OCI-M1 (cell line): ENCODE data around the gene TGFBR2.

ENCODE experiments used
- DNase-seq: peaks from one replicate; lab custom pipeline; 2025; lab: John Stamatoyannopoulos, UW

TGFBR2 gene

DNA sequence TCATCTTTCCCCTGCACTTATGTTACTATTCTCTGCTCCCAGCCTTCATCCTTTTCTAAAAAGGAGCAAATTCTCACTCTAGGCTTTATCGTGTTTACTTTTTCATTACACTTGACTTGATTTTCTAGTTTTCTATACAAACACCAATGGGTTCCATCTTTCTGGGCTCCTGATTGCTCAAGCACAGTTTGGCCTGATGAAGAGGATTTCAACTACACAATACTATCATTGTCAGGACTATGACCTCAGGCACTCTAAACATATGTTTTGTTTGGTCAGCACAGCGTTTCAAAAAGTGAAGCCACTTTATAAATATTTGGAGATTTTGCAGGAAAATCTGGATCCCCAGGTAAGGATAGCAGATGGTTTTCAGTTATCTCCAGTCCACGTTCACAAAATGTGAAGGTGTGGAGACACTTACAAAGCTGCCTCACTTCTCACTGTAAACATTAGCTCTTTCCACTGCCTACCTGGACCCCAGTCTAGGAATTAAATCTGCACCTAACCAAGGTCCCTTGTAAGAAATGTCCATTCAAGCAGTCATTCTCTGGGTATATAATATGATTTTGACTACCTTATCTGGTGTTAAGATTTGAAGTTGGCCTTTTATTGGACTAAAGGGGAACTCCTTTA is 86.2 kb downstream of the TGFBR2 start:
- no peak for DNase-seq

DNA sequence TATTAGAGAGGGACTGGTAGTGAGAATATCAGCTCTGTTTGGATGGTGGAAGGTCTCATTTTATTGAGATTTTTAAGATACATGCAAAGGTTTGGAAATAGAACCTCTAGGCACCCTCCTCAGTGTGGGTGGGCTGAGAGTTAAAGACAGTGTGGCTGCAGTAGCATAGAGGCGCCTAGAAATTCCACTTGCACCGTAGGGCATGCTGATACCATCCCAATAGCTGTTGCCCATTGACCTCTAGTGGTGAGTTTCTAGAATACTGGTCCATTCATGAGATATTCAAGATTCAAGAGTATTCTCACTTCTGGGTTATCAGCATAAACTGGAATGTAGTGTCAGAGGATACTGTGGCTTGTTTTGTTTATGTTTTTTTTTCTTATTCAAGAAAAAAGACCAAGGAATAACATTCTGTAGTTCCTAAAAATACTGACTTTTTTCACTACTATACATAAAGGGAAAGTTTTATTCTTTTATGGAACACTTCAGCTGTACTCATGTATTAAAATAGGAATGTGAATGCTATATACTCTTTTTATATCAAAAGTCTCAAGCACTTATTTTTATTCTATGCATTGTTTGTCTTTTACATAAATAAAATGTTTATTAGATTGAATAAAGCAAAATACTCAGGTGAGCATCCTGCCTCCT is 87.2 kb downstream of the TGFBR2 start:
- peak; percentile 87 for DNase-seq

DNA sequence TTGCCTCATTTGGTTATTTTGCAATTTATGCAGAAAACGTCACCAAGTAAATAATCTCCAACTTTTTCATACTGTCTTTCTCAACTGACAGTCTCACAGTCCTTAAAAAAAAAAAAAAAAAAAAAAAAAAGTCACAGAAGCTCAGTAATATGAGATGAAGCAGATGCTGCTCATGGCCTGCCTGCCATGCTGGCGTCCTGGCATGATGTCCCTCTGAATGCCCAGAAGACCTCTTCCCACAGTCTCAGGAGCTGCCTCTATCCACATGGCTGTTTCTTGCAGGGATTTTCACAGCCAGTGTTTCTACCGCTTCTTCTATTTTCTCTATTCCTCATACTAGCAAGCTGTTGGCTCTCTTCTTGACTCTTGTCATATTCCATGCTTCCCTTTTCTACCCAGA is 87.7 kb downstream of the TGFBR2 start:
- no peak for DNase-seq

DNA sequence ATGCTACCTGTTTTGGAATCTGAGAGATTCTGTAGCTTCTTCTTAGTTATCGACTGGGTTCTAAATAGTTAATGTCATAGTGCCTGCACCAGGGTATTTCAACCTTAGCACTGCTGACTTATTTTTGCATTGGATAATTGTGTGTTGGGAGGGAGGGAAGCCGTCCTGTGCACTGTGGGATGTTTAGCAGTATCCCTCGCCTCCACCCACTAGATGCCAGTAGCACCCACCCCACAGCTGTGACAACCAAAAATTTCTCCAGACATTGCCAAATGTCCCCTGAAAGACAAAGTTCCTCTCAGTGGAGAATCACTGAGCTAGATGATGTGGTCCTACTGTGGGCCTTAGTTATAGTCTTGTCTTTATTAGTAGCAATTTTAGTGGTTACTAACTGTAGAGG is 88.3 kb downstream of the TGFBR2 start:
- no peak for DNase-seq

DNA sequence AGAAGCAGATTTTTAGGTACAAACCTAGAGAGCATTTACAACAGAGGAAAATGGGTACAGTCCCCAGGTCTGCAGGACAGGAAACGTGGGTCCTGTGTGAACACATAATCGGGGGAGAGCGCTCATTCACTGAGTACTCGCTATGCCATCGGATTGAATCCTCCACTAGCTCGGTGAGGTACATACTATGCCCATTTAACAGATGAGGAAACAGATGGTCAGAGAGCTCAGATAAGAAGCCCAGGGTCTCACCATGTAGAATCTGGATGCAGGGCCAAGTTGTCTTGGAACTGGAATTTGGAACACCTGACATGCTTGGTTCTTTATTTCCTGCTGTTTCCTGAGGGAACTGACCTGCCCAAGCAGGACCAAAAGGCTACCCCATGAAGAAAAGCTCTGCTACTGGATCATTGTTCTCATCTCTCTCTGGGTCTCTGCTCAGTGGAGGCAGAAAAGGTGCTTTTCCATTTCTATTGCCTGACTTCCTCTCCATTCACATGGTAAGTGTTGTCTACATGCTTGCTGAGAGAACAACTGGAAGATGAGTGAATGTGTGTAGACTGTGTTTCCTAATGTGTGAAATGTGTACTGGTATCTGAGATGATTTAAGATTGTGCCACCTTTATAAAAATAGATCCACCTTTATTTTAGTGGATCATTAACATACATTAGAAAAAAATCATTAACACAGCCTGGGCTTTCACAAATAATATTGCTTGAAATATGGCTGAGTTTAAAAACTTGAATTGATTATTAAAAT is 89.1 kb downstream of the TGFBR2 start:
- no peak for DNase-seq

DNA sequence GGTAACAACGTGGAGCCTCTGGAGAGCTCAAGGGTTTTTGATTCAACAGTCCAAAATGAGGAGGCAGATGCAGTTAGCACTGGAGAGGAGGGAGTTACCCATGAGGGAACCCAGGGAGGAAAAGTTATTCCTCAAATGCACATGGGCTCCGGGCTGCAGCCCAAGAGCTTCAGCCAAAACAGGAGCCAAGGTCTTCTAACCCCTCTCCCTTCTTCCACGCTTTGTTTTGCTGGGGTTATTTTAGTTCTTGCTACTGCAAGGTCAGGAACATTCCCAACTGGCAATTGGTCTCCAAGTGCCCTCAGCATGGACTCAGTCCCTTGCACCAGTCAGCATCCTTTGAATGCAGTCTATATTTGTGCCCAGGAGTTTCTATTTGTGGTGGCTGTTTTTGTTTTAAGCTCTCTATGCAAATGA is 90.0 kb downstream of the TGFBR2 start:
- no peak for DNase-seq

DNA sequence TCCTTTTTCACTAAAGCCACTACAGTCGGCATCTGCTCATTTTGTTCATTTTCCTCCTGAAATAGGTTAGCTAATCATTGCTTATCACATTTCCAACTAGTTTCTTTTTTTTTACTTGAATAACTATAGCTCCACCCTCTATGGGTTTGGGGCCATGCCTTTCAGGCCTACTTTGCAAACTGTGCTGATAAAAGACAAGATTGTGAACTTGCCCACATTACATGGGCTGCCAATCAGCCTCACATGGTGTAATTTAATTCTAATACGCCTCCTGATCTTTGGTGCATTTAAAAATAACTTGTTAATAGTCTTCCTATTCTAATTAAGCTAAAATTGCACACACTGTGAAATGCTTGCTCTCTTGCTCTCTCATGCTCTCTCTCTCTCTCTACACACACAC is 90.5 kb downstream of the TGFBR2 start:
- peak; percentile 73 for DNase-seq

DNA sequence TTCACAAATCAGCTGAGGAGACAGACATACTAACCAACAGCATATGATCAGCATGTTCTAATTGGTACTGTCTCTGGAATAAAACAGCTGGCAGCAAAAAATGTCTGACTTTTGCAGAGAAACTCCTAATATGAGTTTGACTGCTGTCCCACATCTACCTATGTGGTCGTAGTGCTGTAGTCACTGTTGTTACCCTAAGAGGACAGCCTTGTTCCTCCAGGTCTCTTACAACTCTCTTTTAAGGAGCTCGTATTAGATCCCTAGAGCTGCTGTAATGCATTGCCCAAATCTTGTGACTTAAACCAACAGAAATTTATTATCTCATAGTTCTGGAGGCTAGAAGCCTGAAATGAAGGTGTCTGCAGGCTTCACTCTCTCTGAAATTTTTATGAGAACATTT is 92.1 kb downstream of the TGFBR2 start:
- no peak for DNase-seq

DNA sequence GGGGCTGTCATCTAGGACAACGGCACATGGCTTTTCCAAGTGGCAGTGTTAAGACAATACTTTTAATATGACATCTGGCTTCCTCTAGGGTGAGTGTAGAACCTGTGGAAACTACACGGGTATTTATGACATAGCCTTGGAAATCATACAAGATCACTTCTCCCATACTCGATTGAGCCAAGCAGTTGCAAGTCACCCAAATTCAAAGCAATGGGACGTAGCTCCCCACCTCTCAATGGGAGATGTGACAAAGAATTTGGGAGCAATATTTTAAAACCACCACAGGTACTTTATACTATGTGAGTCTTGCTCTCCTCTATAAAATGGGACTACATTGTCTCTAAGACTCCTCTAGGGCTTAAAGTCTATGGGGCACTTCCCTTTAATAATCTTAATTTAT is 93.5 kb downstream of the TGFBR2 start:
- DNase-seq, result no peak

DNA sequence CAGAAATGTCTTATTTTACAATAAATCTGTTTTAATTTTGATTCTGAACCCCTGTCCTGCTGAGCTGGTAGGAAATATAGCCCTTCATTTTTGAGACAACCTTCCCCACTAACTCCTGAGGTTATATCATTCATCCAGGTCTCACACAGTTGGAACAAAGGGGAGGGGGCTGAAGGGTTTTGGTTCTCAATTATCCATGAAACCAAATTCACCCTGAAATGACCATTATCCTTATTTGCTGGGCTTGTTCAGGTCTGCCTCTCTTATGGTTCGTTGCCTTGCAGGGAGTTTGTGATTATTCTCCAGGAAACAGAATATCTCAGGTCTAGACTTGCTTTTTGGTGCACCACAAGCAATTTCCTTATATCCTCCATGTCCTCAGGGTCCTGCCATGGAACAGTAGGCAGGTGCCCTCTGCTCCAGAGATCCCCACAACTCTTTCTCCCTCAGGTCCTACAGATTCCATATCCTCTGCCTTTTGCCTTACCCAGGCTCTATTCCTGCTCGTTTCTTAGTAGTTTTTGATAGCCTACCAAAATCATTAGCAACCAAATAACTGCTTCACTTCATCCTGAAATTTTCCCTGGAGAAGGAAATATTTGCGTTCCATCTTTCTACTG is 94.4 kb downstream of the TGFBR2 start:
- no peak for DNase-seq

DNA sequence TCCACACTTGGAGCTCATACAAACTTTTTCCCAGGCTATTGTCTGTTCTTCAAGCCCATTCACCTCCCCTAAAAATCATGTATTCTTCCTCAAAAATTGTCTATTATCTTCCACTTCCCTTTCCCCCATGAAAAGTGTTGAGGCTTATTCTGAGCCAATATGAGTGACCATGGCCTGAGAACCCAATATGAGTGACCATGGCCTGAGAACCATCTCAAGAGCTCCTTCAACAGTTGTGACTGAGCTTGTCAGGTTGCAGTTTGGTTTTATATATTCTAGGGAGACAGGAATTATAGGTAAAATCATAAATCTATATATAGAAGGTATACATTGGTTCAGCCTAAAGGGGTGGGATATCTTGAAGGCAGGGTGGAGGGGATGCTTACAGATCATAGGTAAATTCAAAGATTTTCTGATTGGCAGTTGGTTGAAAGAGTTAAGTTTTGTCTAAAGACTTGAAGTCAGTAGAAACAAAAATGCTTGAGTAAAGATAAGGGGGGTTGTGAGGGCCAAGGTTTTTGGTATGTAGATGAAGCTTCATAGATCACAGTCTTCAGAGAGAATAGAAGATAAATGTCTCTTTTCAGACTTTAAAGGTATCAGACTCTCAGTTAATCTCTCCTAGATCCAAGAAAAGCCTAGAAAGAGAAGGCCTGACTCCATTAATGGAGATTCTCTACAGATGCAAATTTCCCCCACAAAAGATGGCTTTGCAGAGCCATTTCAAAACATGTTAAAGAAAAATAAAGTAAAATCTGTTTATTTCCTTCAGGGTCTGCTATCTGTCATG is 95.8 kb downstream of the TGFBR2 start:
- no peak for DNase-seq

DNA sequence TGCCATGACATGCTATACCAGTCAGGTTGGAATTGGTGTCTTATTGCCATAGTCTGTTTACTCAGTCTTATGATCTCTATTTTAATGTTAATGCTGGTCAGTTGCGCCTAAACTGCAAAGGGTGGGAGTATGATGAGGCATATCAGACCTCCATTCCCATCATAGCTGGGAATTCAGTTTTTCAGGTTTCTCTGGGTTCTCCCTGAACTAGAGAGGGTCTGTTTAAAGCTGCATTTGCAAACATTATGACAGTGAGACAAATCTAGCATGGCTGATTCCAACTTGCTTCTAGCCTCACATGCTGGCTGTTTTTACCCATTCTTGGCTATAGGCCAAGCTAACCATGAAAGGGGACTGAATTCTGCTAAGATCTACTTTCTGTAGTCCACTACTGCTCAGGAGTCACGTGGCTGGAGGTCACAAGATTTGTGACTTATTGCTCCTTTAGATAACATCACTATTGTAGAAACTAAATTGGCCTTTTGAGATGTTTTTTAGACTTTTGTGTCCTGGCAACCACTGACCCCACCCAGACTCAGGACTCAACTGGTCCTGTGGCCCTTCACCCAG is 96.5 kb downstream of the TGFBR2 start:
- peak; percentile 13 for DNase-seq

DNA sequence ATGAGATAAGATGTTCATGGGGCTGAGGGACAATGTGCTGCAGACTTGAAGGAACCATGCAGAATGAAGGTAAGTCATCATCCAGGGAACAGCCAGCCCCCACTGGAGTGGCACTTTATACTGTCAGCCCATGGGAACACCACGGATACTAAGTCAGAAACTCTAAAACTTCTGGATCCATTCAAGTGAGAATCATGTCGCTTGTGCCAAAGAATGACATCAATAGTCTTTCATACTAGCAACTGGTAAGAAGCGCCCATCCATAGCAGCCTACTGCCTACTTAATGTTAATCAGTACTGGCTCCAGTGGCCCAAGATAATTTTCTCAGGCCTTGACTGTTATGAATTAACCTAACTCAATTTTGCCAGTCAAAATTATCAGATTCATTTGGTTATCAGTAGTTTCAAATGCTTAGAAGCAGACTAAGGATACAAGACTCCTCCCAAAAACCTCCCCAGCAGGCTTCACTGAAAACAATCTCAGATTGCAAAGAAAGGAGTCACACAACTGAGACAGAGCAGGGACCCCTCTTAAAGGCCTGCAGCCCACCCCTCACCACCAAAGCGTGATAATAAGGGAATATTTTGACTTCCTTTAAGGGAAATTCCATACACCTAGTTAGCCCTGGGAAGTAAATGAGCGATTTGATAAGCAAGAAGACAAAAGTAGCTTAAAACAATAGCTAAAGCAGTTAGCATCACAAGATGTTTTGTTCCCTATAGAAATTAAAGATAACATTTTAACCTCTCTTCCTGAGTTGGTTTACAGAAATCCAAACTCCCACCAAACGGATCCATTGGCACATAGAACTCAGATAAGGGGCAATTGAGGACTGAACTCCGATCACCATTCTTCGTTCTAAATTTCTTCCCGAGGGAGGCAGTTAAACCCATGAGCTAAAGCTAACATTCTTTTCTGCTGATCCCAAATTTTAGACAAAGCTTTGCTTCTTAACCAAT is 98.8 kb downstream of the TGFBR2 start:
- DNase-seq, result no peak

DNA sequence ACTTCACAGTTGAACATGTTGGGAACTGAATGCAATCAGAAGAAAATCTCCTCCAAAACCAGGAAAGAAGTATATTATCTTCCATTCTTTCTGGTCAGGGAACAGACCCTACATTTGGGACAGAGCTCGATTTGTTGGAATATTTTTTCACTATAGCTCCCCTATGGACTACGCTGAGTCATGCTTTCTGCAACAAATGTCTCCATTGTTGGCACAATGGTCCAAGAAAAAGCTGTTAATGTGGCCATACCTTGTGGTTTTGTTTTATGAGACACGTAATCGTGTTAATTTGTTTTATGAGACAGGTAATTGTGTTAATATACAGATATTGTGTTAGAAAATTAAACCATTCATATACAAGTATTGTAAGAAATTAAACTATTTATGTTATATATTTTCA is 101.4 kb downstream of the TGFBR2 start:
- no peak for DNase-seq

DNA sequence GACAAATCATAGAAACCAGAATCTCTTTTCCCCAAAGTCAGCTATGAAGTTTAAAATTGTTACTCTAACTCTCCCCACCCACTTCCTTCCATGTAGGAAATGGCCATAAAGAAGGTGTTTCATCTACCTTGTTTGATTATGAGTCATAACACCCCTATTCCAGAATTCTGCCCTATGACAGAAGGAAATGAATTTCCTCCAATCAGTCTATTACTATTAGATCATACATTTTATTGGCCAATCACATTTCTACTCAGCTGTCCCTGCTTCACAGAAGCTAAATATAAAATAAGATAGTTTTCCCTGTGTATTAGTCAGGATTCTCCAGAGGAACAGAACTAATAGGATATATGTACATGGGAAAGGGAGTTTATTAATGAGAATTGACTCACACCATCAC is 102.1 kb downstream of the TGFBR2 start:
- no peak for DNase-seq

DNA sequence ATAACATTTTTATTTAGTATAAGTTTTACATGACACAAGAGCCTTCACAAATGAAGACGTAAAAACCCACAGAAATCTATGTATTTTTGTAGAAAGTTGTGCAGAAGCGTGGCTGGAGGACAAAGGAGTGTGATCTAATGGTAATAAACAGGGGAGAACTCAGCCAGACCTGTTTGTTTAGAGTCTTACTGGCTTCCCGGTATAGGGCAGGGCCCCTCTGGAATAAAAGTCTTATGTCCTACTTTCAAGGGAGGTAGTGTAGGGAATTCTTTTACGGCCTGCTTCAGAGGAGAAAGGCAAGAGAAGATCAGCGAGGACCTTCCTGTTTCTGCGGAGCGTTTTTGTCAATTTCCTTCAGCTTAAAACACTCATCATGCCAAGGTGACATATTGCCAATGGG is 103.6 kb downstream of the TGFBR2 start:
- no peak for DNase-seq

DNA sequence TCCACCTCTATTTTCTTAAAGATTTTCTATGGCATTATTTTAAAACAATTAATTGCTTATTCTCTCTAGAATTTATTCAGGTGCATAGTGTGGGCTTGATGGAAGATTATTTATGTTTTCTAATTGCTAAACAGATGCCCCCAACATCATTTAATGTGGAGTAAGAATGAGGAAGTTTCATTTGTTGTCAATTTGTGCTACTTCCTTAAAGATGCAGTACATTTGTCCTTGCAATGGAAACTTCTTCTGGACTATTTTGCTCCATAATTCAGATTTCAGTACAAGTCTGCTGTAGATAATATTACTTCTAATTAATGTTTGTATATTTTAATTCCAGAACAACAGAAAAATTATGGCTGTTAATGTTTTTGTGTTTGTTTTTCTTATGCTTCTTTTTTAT is 104.8 kb downstream of the TGFBR2 start:
- peak; percentile 49 for DNase-seq

DNA sequence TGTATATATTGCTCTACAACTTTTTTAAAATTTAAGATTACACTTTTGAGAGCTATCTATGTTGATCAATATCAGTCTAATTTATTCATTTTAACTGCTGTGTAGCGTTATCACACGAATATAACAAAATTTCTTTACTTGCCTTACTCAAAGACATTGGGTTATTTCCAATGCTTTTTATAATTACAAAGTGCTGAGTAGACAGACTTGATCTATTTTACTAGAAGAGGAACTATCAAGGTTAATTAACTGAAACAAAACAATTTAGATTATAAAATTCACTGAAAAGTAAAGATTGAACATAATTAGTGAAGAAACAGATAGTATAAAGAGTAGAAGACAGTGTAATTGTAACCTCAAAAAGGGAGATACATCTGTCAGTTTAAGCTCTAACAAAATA is 105.5 kb downstream of the TGFBR2 start:
- no peak for DNase-seq

DNA sequence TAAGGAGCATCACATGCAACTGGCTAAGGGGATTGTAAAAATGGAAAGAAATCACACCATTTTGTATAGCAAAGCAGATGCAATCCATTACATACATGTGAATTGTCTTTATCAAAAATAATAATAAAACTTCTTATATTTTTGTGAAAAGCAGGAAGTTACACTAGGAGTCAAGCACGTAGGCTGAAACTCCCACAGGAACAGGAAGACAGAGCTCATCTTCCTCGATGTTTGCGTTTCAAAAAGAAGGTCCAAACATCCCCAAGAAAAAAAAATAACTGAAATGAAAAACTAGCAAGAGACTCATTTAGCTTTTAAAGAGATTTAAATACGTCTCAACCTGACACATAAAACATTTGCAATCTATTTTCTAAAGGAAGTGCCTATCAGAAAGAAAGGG is 106.6 kb downstream of the TGFBR2 start:
- no peak for DNase-seq

DNA sequence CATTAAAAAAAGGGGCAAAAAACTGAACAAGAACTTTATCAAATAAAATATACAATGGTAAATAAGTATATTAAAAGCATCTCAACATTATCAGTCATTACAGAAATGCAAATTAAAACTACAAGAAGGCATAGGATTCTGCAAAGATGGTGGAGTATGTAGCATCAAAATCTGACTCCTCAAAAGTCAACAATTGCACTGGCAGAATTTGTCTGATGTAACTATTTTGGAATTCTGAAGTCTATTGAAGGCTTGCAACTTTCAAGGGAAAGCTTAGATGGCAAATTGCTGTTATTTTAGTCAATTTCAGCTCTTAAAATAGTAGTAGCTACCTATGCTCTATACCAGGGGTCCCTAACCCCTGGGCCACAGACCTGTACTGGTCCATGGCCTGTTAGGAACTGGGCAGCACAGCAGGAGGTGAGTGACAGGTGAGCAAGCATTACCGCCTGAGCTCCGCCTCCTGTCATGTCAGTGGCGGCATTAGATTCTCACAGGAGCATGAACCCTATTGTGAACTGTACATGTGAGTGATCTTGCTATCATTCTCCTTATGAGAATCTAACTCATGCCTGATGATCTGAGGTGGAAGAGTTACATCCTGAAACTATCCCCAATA is 107.6 kb downstream of the TGFBR2 start:
- no peak for DNase-seq
